ENCODE data around the gene RNF20. TPM values are rescaled to one million over a fixed set of nuclear protein-coding genes. Genes with fewer than 3 reads are reported as not detected.

The RNF20 gene
- total and polyA plus RNA-seq, 2 of the 4 experiments (the other 2 are of a cell fraction), result 13.7 to 21.3 TPM

DNA sequence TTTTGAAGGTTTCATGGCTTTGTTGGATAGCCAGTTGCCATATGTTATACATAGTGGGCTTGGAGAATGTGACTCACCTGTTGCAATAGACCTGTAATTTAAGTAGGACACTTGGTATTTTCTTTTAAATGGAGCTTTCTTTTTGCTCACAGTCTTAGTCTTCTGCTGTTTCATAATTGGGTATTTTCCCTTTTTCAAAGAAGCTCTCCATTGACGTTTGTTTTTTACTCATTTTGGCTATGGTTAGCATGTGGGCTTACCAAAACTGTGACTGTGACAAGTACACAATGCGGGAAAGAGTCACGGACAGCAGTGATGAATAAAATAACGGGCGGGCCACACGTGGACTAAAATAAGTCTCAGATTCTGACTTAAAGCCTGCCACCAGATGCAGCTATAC is 23.2 kb upstream of the RNF20 start:
- ChIA-PET POLR2A (ENCODE audit: unreplicated experiment) (no interaction called here), CTCF (interaction anchor here (0.5 to 0.9 kb wide), 2 partner anchors 13 to 15 kb away, joined by 3 to 5 read pairs; no protein-coding TSS in a partner anchor)
- Histone ChIP-seq H3K36me3 (ENCODE audit: control insufficient read depth, insufficient read depth, low read length) (no peaks in the 10 kb centered on the region), H3K27ac (ENCODE audit: insufficient read depth, low read length) (no peak overlapping the region), H2AK5ac (ENCODE audit: low read depth, low read length) (no peak overlapping the region), H3K79me1 (ENCODE audit: low read depth in 1 of 2, low read length in 2 of 2) (no peaks in the 10 kb centered on the region), H2BK5ac (ENCODE audit: low read depth, low read length, poor library complexity, severe bottlenecking) (no peak overlapping the region), H3K4me1 (ENCODE audit: control insufficient read depth, insufficient read depth, low read length) (peaks cover 12% of the 10 kb centered on the region), H4K5ac (ENCODE audit: low read depth, low read length) (no peak overlapping the region), H3K14ac (replicated peaks; ENCODE audit: low read depth, low read length) (no peak overlapping the region), H4K8ac (ENCODE audit: low read depth in 2 of 2, low read length in 2 of 2) (no peak overlapping the region), H4K20me1 (ENCODE audit: insufficient read depth, low read length) (no peaks in the 10 kb centered on the region; the same call in 1 of the 2 replicates), H3K4ac (ENCODE audit: low read depth, low read length) (no peak overlapping the region), H3K4me2 (ENCODE audit: low read depth, low read length) (no peak overlapping the region), H3K56ac (ENCODE audit: extremely low read depth, insufficient read depth, low read length) (no peak overlapping the region), H2AK9ac (replicated peaks; ENCODE audit: low read depth, low read length, poor library complexity) (no peak overlapping the region), H2BK15ac (ENCODE audit: low read depth, low read length) (no peak overlapping the region), H3K9me3 (ENCODE audit: control insufficient read depth, insufficient read depth, low read length) (no peaks in the 10 kb centered on the region), H3K9ac (ENCODE audit: low read depth, low read length) (no peak overlapping the region), H3K4me3 (ENCODE audit: insufficient read depth, low read depth, low read length) (no peak overlapping the region), H2BK20ac (ENCODE audit: low read depth, low read length) (no peak overlapping the region), H4K91ac (ENCODE audit: insufficient read depth, low read depth, low read length) (no peak overlapping the region), H2AFZ (replicated peaks; ENCODE audit: low read length, poor library complexity) (no peak overlapping the region), H3K9me1 (ENCODE audit: insufficient read depth, low read length) (peaks cover 10% of the 10 kb centered on the region), H2BK120ac (ENCODE audit: low read depth, low read length) (no peak overlapping the region), H3K23ac (ENCODE audit: low read depth, low read length) (no peak overlapping the region), H3K18ac (ENCODE audit: low read depth, low read length) (no peak overlapping the region), H3K27me3 (ENCODE audit: control insufficient read depth, insufficient read depth, low read length) (no peaks in the 10 kb centered on the region)
- no peak for TF ChIP-seq CEBPB (IDR thresholded peaks at IDR 0.05; ENCODE audit: low read depth, low read length)
- TF ChIP-seq NFE2L2 (IDR thresholded peaks at IDR 0.05; ENCODE audit: low read depth, low read length), result no peak
- TF ChIP-seq, protein P1, sequence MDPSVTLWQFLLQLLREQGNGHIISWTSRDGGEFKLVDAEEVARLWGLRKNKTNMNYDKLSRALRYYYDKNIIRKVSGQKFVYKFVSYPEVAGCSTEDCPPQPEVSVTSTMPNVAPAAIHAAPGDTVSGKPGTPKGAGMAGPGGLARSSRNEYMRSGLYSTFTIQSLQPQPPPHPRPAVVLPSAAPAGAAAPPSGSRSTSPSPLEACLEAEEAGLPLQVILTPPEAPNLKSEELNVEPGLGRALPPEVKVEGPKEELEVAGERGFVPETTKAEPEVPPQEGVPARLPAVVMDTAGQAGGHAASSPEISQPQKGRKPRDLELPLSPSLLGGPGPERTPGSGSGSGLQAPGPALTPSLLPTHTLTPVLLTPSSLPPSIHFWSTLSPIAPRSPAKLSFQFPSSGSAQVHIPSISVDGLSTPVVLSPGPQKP (IDR thresholded peaks at IDR 0.05; ENCODE audit: borderline replicate concordance, low read depth, low read length), result no peak
- TF ChIP-seq FOS (IDR thresholded peaks at IDR 0.05; ENCODE audit: low read depth, low read length), result no peak
- no peak for TF ChIP-seq RFX5 (IDR thresholded peaks at IDR 0.05; ENCODE audit: low read depth, low read length)
- no peak for TF ChIP-seq CHD1 (IDR thresholded peaks at IDR 0.05; ENCODE audit: low read depth, low read length)
- TF ChIP-seq, protein P2, sequence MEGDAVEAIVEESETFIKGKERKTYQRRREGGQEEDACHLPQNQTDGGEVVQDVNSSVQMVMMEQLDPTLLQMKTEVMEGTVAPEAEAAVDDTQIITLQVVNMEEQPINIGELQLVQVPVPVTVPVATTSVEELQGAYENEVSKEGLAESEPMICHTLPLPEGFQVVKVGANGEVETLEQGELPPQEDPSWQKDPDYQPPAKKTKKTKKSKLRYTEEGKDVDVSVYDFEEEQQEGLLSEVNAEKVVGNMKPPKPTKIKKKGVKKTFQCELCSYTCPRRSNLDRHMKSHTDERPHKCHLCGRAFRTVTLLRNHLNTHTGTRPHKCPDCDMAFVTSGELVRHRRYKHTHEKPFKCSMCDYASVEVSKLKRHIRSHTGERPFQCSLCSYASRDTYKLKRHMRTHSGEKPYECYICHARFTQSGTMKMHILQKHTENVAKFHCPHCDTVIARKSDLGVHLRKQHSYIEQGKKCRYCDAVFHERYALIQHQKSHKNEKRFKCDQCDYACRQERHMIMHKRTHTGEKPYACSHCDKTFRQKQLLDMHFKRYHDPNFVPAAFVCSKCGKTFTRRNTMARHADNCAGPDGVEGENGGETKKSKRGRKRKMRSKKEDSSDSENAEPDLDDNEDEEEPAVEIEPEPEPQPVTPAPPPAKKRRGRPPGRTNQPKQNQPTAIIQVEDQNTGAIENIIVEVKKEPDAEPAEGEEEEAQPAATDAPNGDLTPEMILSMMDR (conservative IDR thresholded peaks at IDR 0.05; ENCODE audit: low read depth, low read length), result no peak
- TF ChIP-seq POLR2A (IDR thresholded peaks at IDR 0.05; ENCODE audit: low read depth, low read length), result no peak
- TF ChIP-seq BHLHE40 (IDR thresholded peaks at IDR 0.05; ENCODE audit: low read depth, low read length), result no peak
- no peak for TF ChIP-seq RCOR1 (IDR thresholded peaks at IDR 0.05; ENCODE audit: insufficient replicate concordance, low read length)
- no peak for TF ChIP-seq MXI1 (IDR thresholded peaks at IDR 0.05; ENCODE audit: borderline replicate concordance, low read depth, low read length)
- no peak for TF ChIP-seq SMC3 (IDR thresholded peaks at IDR 0.05; ENCODE audit: low read depth, low read length)
- TF ChIP-seq MAFK (IDR thresholded peaks at IDR 0.05; ENCODE audit: low read depth, low read length), result no peak
- TF ChIP-seq, protein P3, sequence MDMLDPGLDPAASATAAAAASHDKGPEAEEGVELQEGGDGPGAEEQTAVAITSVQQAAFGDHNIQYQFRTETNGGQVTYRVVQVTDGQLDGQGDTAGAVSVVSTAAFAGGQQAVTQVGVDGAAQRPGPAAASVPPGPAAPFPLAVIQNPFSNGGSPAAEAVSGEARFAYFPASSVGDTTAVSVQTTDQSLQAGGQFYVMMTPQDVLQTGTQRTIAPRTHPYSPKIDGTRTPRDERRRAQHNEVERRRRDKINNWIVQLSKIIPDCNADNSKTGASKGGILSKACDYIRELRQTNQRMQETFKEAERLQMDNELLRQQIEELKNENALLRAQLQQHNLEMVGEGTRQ (IDR thresholded peaks at IDR 0.05; ENCODE audit: low read depth, low read length), result no peak
- TF ChIP-seq MAZ (IDR thresholded peaks at IDR 0.05; ENCODE audit: borderline replicate concordance, low read depth, low read length), result no peak
- TF ChIP-seq RAD21 (IDR thresholded peaks at IDR 0.05; ENCODE audit: low read length), result no peak
- WGBS, 2 experiments (ENCODE audit: extremely low coverage in 2 of 2, insufficient read length in 1 of 2), result no CpG with 5 or more reads among the region's 6 CpGs
- intact Hi-C loops (cut with micrococcal nuclease) (no loop called here), dilution Hi-C loops (cut with HindIII; ENCODE audit: low sequenced_read_pairs, unreplicated experiment) (no loop called here), in situ Hi-C loops (cut with MboI; ENCODE audit: low sequenced_read_pairs) (no loop called here)
- no TSS peak for BruUV-seq (replicated peaks)
- DNase-seq, result no peak
- ATAC-seq (ENCODE audit: low read depth), result no peak

Measured in IMR-90 (cell line).